HG02623 (cell line): ENCODE measurements around the gene CABP1.
A peak's percentile ranks its signal among the peaks of the same experiment; 100 is the strongest.
"Not testable (repeated sequence)": the region's sequence is repeated elsewhere in the genome, so short reads cannot be mapped to it uniquely, and the experiment has no call there.

Experiments
- ATAC-seq: cut with Tn5 transposase; IDR thresholded peaks from one replicate; pipeline ENCODE4 v1.9.1; 2021; ENCODE audit warnings: moderate library complexity; ENCODE audit not compliant: unreplicated experiment

The CABP1 gene

GRCh38 chr12:120666571-120667390 is 26.4 kb downstream of the CABP1 start:
- no peak for ATAC-seq

- no peak for ATAC-seq
These were observed 27.9 kb downstream of the CABP1 start for GRCh38 chr12:120668091-120668867.

- ATAC-seq = peak; percentile 44
These were observed 28.7 kb downstream of the CABP1 start for GRCh38 chr12:120668868-120669840.

GRCh38 chr12:120670237-120670636 is 29.8 kb downstream of the CABP1 start:
- ATAC-seq = not testable (repeated sequence)

- ATAC-seq = no peak
These were observed 30.2 kb downstream of the CABP1 start for GRCh38 chr12:120670667-120671066.

- ATAC-seq = no peak
These were observed 33.7 kb downstream of the CABP1 start for GRCh38 chr12:120674097-120674636.

GRCh38 chr12:120677765-120678473 is 37.5 kb downstream of the CABP1 start:
- no peak for ATAC-seq

- ATAC-seq = no peak
These were observed 38.1 kb downstream of the CABP1 start for GRCh38 chr12:120678572-120678971.

- ATAC-seq = no peak
These were observed 39.8 kb downstream of the CABP1 start for GRCh38 chr12:120680165-120680738.

- ATAC-seq = no peak
These were observed 44.1 kb downstream of the CABP1 start for GRCh38 chr12:120684523-120684932.

GRCh38 chr12:120685522-120685921 is 45.1 kb downstream of the CABP1 start:
- no peak for ATAC-seq

GRCh38 chr12:120686151-120686689 is 45.8 kb downstream of the CABP1 start:
- peak; percentile 66 for ATAC-seq

- ATAC-seq = peak; percentile 62
These were observed 46.5 kb downstream of the CABP1 start, which contains the start of gene MLEC for GRCh38 chr12:120686690-120687577. Gene MLEC (plus strand): TSS chr12:120687149. CDS start chr12:120687297, 148 bp downstream.

GRCh38 chr12:120687578-120688289 is 47.3 kb downstream of the CABP1 start:
- ATAC-seq = no peak

- no peak for ATAC-seq
These were observed 48.2 kb downstream of the CABP1 start for GRCh38 chr12:120688527-120689071.

- no peak for ATAC-seq
These were observed 49.1 kb downstream of the CABP1 start for GRCh38 chr12:120689397-120690082.

- ATAC-seq = no peak
These were observed 49.6 kb downstream of the CABP1 start for GRCh38 chr12:120690083-120690450.
